Measurements from ENCODE around the gene NFYC. TPM values are rescaled to one million over a fixed set of nuclear protein-coding genes. Genes with fewer than 3 reads are reported as not detected.

Gene NFYC
- total and polyA plus RNA-seq, 8 donors: 23.3 to 76.4 (median 40.9) TPM

DNA sequence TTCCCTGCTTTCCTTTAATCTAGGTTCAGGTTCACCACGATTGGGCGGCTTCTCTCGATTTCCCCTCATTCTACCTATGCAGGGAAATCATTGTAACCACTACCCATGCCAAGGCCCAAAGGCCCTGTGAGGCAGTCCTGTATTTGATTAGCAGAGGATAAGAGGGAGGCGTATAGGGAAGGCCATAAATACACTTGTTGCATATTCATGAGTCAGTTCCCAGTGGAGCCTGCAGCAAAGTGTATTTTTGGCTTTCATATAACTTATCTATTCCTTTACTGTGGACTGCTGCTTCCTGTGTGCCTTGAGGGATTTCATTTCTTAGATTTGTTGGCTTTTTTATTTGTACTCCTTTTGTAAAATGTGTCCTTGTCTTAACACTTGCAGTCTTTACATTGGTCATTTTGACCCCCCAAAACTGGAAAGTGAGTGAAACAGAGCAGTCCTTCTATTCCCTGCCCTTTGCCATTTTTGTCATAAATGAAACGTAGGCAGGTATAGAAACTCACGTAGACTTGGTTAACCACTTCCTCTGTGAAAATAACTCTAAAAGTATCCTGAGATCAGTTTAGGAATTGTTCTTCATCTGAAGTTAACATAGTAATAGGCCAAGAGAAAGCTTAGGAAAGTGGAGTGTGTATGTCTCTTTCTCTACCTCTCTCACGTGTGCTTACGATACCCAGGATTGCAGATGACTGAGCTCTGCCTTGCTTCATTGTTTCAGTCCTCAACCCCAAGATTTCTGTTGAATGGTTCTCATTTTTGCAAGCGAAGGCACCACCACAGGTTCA lies 72.4 kb downstream of the NFYC start:
- intact Hi-C loops (cut with DNase I; ENCODE audit: low total_unique reads): no loop called here
- Histone ChIP-seq H3K9me3 (no peaks in the 10 kb centered on the region), H3K4me3 (no peak overlapping the region), H3K4me1 (peaks cover 0 to 28% (median 14%) of the 10 kb centered on the region in 4 donors), H3K27me3 (no peaks in the 10 kb centered on the region), H3K36me3 (peaks cover 63 to 100% (median 98%) of the 10 kb centered on the region in 4 donors), H3K27ac (no peak overlapping the region)
- no peak for DNase-seq
- no peak for TF ChIP-seq POLR2A (IDR thresholded peaks at IDR 0.05)
- no peak for TF ChIP-seq EP300 (IDR thresholded peaks at IDR 0.05)
- TF ChIP-seq, protein P1, sequence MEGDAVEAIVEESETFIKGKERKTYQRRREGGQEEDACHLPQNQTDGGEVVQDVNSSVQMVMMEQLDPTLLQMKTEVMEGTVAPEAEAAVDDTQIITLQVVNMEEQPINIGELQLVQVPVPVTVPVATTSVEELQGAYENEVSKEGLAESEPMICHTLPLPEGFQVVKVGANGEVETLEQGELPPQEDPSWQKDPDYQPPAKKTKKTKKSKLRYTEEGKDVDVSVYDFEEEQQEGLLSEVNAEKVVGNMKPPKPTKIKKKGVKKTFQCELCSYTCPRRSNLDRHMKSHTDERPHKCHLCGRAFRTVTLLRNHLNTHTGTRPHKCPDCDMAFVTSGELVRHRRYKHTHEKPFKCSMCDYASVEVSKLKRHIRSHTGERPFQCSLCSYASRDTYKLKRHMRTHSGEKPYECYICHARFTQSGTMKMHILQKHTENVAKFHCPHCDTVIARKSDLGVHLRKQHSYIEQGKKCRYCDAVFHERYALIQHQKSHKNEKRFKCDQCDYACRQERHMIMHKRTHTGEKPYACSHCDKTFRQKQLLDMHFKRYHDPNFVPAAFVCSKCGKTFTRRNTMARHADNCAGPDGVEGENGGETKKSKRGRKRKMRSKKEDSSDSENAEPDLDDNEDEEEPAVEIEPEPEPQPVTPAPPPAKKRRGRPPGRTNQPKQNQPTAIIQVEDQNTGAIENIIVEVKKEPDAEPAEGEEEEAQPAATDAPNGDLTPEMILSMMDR (IDR thresholded peaks at IDR 0.05): no peak
- TF ChIP-seq POLR2AphosphoS5 (IDR thresholded peaks at IDR 0.05): no peak
- WGBS, 5 donors: 80 to 85% (median 81%) methylated on average over 9 of the region's 9 CpGs

DNA sequence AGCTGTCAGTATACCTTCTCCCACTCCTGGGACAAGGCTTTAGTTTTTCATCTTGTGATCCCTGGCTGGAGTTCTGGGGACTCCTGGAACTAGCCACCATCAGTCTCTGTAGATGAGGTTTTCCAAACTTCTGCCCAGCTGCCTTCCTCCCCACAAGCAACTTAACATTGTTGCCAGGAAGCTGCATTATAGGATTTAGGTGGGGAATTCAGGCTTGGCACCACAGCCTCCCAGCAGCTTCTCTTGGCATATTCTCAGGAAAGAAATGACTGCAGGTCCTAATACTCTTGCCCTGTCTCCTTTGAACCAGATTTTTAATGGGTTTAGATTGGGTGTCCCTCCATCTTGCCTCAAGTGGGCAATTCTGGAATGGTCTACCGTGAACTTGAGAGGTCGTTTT lies 73.5 kb downstream of the NFYC start:
- Histone ChIP-seq H3K27ac (no peak overlapping the region), H3K27me3 (no peaks in the 10 kb centered on the region), H3K36me3 (peaks cover 63 to 100% (median 98%) of the 10 kb centered on the region in 4 donors), H3K9me3 (no peaks in the 10 kb centered on the region), H3K4me3 (no peak overlapping the region), H3K4me1 (peaks cover 0 to 28% (median 14%) of the 10 kb centered on the region in 4 donors)
- DNase-seq: no peak
- intact Hi-C loops (cut with DNase I; ENCODE audit: low total_unique reads): no loop called here
- 53 to 89% (median 84%) methylated on average over 2 of the region's 2 CpGs for WGBS, 5 donors
- TF ChIP-seq, protein P1 (IDR thresholded peaks at IDR 0.05): no peak
- TF ChIP-seq POLR2A (IDR thresholded peaks at IDR 0.05): no peak
- TF ChIP-seq POLR2AphosphoS5 (IDR thresholded peaks at IDR 0.05): no peak

DNA sequence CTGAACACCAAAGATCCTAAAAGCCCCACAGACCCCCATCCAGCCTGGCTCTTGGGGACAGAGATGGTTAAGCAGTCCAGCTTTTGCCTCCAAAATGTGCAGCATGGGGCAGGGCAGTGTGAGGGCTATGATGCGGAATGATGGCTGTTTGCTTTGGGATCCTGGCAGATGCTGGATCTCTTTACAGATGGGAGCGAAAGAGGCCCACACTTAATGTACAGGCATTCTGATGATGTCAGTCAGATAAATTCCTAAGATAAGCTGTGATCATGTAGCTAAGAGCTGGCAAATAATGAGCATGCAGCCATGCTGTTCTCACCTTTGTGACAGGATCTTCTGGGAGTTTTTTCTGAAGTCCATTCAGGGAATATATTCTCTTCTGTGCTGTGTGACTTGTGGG lies 74.5 kb downstream of the NFYC start:
- 93 to 100% (median 95%) methylated on average over 2 of the region's 2 CpGs for whole genome bisulfite sequencing, 5 donors
- H3K9me3 ChIP-seq: no peaks in the 10 kb centered on the region
- no peak overlapping the region for H3K4me3 ChIP-seq
- TF ChIP-seq POLR2AphosphoS5 (IDR thresholded peaks at IDR 0.05) (no peak), EP300 (IDR thresholded peaks at IDR 0.05) (no peak), POLR2A (IDR thresholded peaks at IDR 0.05) (no peak)
- TF ChIP-seq, protein P1 (IDR thresholded peaks at IDR 0.05): no peak
- intact Hi-C loops (cut with DNase I; ENCODE audit: low total_unique reads): no loop called here
- DNase-seq: no peak
- no peak overlapping the region for H3K27ac ChIP-seq
- peaks cover 70 to 100% (median 98%) of the 10 kb centered on the region in 4 donors for H3K36me3 ChIP-seq
- peaks cover 0 to 28% (median 12%) of the 10 kb centered on the region in 4 donors for H3K4me1 ChIP-seq
- no peaks in the 10 kb centered on the region for H3K27me3 ChIP-seq

DNA sequence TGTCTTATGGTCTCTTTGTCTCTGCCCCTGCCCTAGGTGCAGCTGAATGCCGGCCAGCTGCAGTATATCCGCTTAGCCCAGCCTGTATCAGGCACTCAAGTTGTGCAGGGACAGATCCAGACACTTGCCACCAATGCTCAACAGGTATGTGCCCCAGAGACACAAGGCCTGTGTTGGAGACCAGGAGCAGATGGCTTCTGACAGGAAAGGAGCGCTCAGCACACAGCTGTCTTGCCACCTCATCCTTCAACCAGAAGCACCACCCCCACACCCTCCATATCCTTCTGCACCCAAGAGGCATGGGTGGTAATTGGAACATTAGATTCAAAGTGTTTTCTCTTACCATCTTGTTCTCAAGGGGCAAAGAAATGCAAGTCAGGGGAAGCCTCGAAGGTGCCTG lies 75.1 kb downstream of the NFYC start:
- Histone ChIP-seq H3K36me3 (peaks cover 70 to 100% (median 98%) of the 10 kb centered on the region in 4 donors), H3K9me3 (no peaks in the 10 kb centered on the region), H3K4me3 (no peak overlapping the region), H3K27me3 (no peaks in the 10 kb centered on the region), H3K27ac (no peak overlapping the region), H3K4me1 (peaks cover 0 to 28% (median 10%) of the 10 kb centered on the region in 4 donors)
- 82 to 99% (median 97%) methylated on average over 4 of the region's 4 CpGs for WGBS, 5 donors
- TF ChIP-seq, protein P1 (IDR thresholded peaks at IDR 0.05): no peak
- TF ChIP-seq POLR2AphosphoS5 (IDR thresholded peaks at IDR 0.05) (no peak), POLR2A (IDR thresholded peaks at IDR 0.05) (no peak), EP300 (IDR thresholded peaks at IDR 0.05) (no peak)
- intact Hi-C loops (cut with DNase I; ENCODE audit: low total_unique reads): no loop called here
- no peak for DNase-seq

Data from stomach (tissue), 9 donors.